GM12874 (cell line): Measurements from ENCODE around the gene KAT7.

Source experiments
- CTCF ChIP-seq: IDR thresholded peaks from 2 replicates; pipeline ENCODE4 v1.5.1; 2011; ENCODE audit warnings: low read depth, mild to moderate bottlenecking, control low read depth, low read length, moderate library complexity; ENCODE audit not compliant: insufficient read depth

KAT7 gene

GRCh38 chr17:49789243-49789578 is 730 bp downstream of the KAT7 start:
- no peak for TF ChIP-seq CTCF

- TF ChIP-seq CTCF: no peak
These were observed 4.8 kb downstream of the KAT7 start for GRCh38 chr17:49793309-49793708.

DNA sequence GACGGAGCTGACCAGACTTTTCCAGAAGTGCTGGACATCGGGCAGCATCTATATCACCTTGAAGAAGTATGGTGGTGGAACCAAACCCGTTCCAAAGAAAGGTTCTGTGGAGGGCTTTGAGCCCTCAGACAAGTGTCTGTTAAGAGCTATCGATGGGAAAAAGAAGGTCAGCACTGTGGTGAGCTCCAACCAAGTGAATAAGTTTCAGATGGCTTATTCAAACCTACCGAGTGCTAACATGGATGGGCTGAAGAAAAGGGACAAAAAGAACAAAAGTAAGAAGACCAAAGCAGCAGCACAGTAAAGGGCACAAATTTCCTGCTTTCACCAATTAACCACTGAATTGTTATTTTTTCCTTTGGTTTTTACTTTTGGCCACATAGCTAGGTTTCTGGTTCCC is 6.9 kb downstream of the KAT7 start:
- TF ChIP-seq CTCF: no peak

GRCh38 chr17:49798182-49798581 is 9.7 kb downstream of the KAT7 start:
- no peak for TF ChIP-seq CTCF

- TF ChIP-seq CTCF: no peak
These were observed 10.3 kb downstream of the KAT7 start for GRCh38 chr17:49798738-49799137.

GRCh38 chr17:49809056-49809455 is 20.6 kb downstream of the KAT7 start:
- TF ChIP-seq CTCF: no peak

GRCh38 chr17:49814781-49815529 is 26.5 kb downstream of the KAT7 start:
- TF ChIP-seq CTCF: no peak
